Mesenchymal stem cell (in vitro differentiated cells and primary cell): Measurements from ENCODE around the gene TMEM151B.

Experiments
- DNase-seq: peaks from one replicate; pipeline ENCODE4 v3.0.0-alpha.2; 2013
- H2AFZ ChIP-seq: one replicate; pipeline ENCODE4 v1.6.1; 2013; ENCODE audit warnings: low read depth, mild to moderate bottlenecking, control low read depth, inconsistent platforms, low read length, moderate library complexity
- H2AK5ac ChIP-seq: 2 replicates; pipeline ENCODE4 v1.6.1; 2013; ENCODE audit warnings: low read length, moderate library complexity, mild to moderate bottlenecking, inconsistent platforms; ENCODE audit not compliant: severe bottlenecking
- H2BK120ac ChIP-seq: one replicate; pipeline ENCODE4 v1.6.1; 2013; ENCODE audit warnings: low read depth, mild to moderate bottlenecking, inconsistent platforms, low read length, moderate library complexity
- H2BK12ac ChIP-seq, 2 experiments: one replicate each; pipeline ENCODE4 v1.6.1; 2013; ENCODE audit warnings: inconsistent platforms in 2 of 2, low read length in 2 of 2, mild to moderate bottlenecking in 2 of 2, moderate library complexity in 2 of 2, control low read depth in 1 of 2
- H2BK15ac ChIP-seq: one replicate; pipeline ENCODE4 v1.6.1; 2013; ENCODE audit warnings: mild to moderate bottlenecking, low read depth, inconsistent platforms; ENCODE audit not compliant: poor library complexity, severe bottlenecking
- H2BK5ac ChIP-seq: 2 replicates; pipeline ENCODE4 v1.6.1; 2013; ENCODE audit warnings: low read depth, mild to moderate bottlenecking, low read length, control low read depth, inconsistent platforms; ENCODE audit not compliant: poor library complexity, severe bottlenecking
- H3K14ac ChIP-seq, 2 experiments: one replicate each; pipeline ENCODE4 v1.6.1; 2013; ENCODE audit warnings: inconsistent platforms in 2 of 2, low read length in 2 of 2, control low read depth in 1 of 2, mild to moderate bottlenecking in 1 of 2, moderate library complexity in 1 of 2
- H3K18ac ChIP-seq, 2 experiments: one replicate each; pipeline ENCODE4 v1.6.1; 2013; ENCODE audit warnings: inconsistent platforms in 2 of 2, low read length in 2 of 2, control low read depth in 1 of 2, low read depth in 1 of 2, mild to moderate bottlenecking in 1 of 2
- H3K23ac ChIP-seq, 2 experiments: one replicate each; pipeline ENCODE4 v1.6.1; 2013; ENCODE audit warnings: inconsistent platforms in 2 of 2, low read length in 2 of 2, mild to moderate bottlenecking in 2 of 2, moderate library complexity in 2 of 2, control low read depth in 1 of 2
- H3K27ac ChIP-seq: 2 replicates; pipeline ENCODE4 v1.5.1; 2013; ENCODE audit warnings: mild to moderate bottlenecking, moderate library complexity, low read length, control low read depth, inconsistent platforms; ENCODE audit not compliant: poor library complexity, severe bottlenecking
- H3K27me3 ChIP-seq, 2 experiments: 2 replicates each; pipeline versions ENCODE4 v1.6.1 to v1.7.0; 2013; ENCODE audit warnings: low read length in 2 of 2, mild to moderate bottlenecking in 2 of 2, moderate library complexity in 2 of 2, control low read depth in 1 of 2, inconsistent platforms in 1 of 2; ENCODE audit not compliant: control insufficient read depth in 1 of 2, insufficient read depth in 1 of 2
- H3K36me3 ChIP-seq, 2 experiments: 2 replicates each; pipeline versions ENCODE4 v1.6.1 to v1.7.0; 2013; ENCODE audit warnings: low read length in 2 of 2, control low read depth in 1 of 2, inconsistent platforms in 1 of 2, low read depth in 1 of 2, mild to moderate bottlenecking in 1 of 2; ENCODE audit not compliant: insufficient read depth in 2 of 2, control insufficient read depth in 1 of 2
- H3K4ac ChIP-seq, 2 experiments: one replicate each; pipeline ENCODE4 v1.6.1; 2013; ENCODE audit warnings: inconsistent platforms in 2 of 2, low read length in 2 of 2, mild to moderate bottlenecking in 2 of 2, moderate library complexity in 2 of 2, control low read depth in 1 of 2, low read depth in 1 of 2
- H3K4me1 ChIP-seq: 2 replicates; pipeline ENCODE4 v1.6.1; 2013; ENCODE audit warnings: low read depth, low read length, control low read depth; ENCODE audit not compliant: control insufficient read depth, insufficient read depth
- H3K4me2 ChIP-seq: 2 replicates; pipeline ENCODE4 v1.6.1; 2013; ENCODE audit warnings: low read length, mild to moderate bottlenecking, inconsistent platforms; ENCODE audit not compliant: poor library complexity, severe bottlenecking
- H3K4me3 ChIP-seq, 2 experiments: 2 replicates each; pipeline versions ENCODE4 v1.5.1 to v1.7.0; 2013; ENCODE audit warnings: low read length in 2 of 2, mild to moderate bottlenecking in 2 of 2, control low read depth in 1 of 2, low read depth in 1 of 2; ENCODE audit not compliant: insufficient read depth in 1 of 2
- H3K79me1 ChIP-seq: replicated peaks from 2 replicates; pipeline ENCODE4 v1.6.1; 2013; ENCODE audit warnings: mild to moderate bottlenecking, control low read depth, low read length, inconsistent platforms; ENCODE audit not compliant: poor library complexity, severe bottlenecking
- H3K9ac ChIP-seq: 2 replicates; pipeline ENCODE4 v1.7.0; 2013; ENCODE audit warnings: mild to moderate bottlenecking, low read length, moderate library complexity
- H3K9me3 ChIP-seq: 2 replicates; pipeline ENCODE4 v1.7.0; 2013; ENCODE audit warnings: mild to moderate bottlenecking, low read length; ENCODE audit not compliant: control insufficient read depth
- H4K8ac ChIP-seq: one replicate; pipeline ENCODE4 v1.6.1; 2013; ENCODE audit warnings: inconsistent platforms, mild to moderate bottlenecking, low read length, moderate library complexity
- H4K91ac ChIP-seq: one replicate; pipeline ENCODE4 v1.6.1; 2013; ENCODE audit warnings: mild to moderate bottlenecking, low read length, inconsistent platforms
- WGBS: methylation state at CpG from one replicate; pipeline ENCODE4 v1.1.7; 2013; ENCODE audit warnings: mixed read lengths; 5-methylcytosine and 5-hydroxymethylcytosine counted together

The TMEM151B gene

GRCh38 chr6:44301782-44302564 lies 31.7 kb downstream of the TMEM151B start:
- WGBS, result 95% methylated on average over 14 of the region's 14 CpGs
- H2BK12ac ChIP-seq, result no peak overlapping the region
- H2BK120ac ChIP-seq, result no peak overlapping the region

GRCh38 chr6:44302856-44303255 lies 32.6 kb downstream of the TMEM151B start:
- no peak overlapping the region for H4K8ac ChIP-seq
- H2AFZ ChIP-seq, result no peak overlapping the region
- no peak overlapping the region for H3K4ac ChIP-seq
- no peak overlapping the region for H3K23ac ChIP-seq
- H3K27ac ChIP-seq, result no peak overlapping the region
- no peak overlapping the region for H4K91ac ChIP-seq
- 89% methylated on average over 11 of the region's 12 CpGs for WGBS
- H3K18ac ChIP-seq, result no peak overlapping the region
- no peak overlapping the region for H2BK120ac ChIP-seq
- H2BK15ac ChIP-seq, result no peak overlapping the region
- H3K14ac ChIP-seq, result no peak overlapping the region
- H3K9ac ChIP-seq, result no peak overlapping the region
- peaks cover 76 to 77% of the 10 kb centered on the region in 2 experiments for H3K36me3 ChIP-seq
- no peak overlapping the region for H2BK12ac ChIP-seq
- no peak overlapping the region for H3K4me2 ChIP-seq
- H3K4me3 ChIP-seq, result no peak overlapping the region
- H3K79me1 ChIP-seq, result no peaks in the 10 kb centered on the region
- H3K27me3 ChIP-seq, result peaks cover 13 to 16% of the 10 kb centered on the region in 2 experiments
- no peak for DNase-seq
- H3K9me3 ChIP-seq, result no peaks in the 10 kb centered on the region
- H2BK5ac ChIP-seq, result no peak overlapping the region
- H2AK5ac ChIP-seq, result no peak overlapping the region
- H3K4me1 ChIP-seq, result peaks cover 3% of the 10 kb centered on the region

More at GRCh38 chr6:44301782-44302564, 31.7 kb downstream of the TMEM151B start:
- no peak overlapping the region for H2AFZ ChIP-seq
- peaks cover 12% of the 10 kb centered on the region for H3K4me1 ChIP-seq
- H3K9me3 ChIP-seq, result no peaks in the 10 kb centered on the region
- H3K4me2 ChIP-seq, result no peak overlapping the region
- no peak overlapping the region for H2AK5ac ChIP-seq
- no peak overlapping the region for H2BK5ac ChIP-seq
- H3K79me1 ChIP-seq, result no peaks in the 10 kb centered on the region
- DNase-seq, result no peak
- H3K4me3 ChIP-seq, result no peak overlapping the region
- H3K23ac ChIP-seq, result no peak overlapping the region
- no peak overlapping the region for H4K8ac ChIP-seq
- no peak overlapping the region for H3K18ac ChIP-seq
- no peak overlapping the region for H2BK15ac ChIP-seq
- no peak overlapping the region for H3K9ac ChIP-seq
- peaks cover 22% of the 10 kb centered on the region in 2 experiments for H3K27me3 ChIP-seq
- peaks cover 68 to 69% of the 10 kb centered on the region in 2 experiments for H3K36me3 ChIP-seq
- no peak overlapping the region for H3K4ac ChIP-seq
- no peak overlapping the region for H3K27ac ChIP-seq
- H4K91ac ChIP-seq, result no peak overlapping the region
- no peak overlapping the region for H3K14ac ChIP-seq

- Histone ChIP-seq H3K4me3 (no peak overlapping the region), H2AK5ac (no peak overlapping the region), H3K79me1 (no peaks in the 10 kb centered on the region), H4K8ac (no peak overlapping the region), H3K4me2 (no peak overlapping the region), H2BK12ac (no peak overlapping the region), H3K14ac (no peak overlapping the region), H2BK15ac (no peak overlapping the region), H3K27me3 (peaks cover 3 to 6% of the 10 kb centered on the region in 2 experiments), H3K27ac (no peak overlapping the region), H3K36me3 (peaks cover 79 to 80% of the 10 kb centered on the region in 2 experiments), H3K23ac (no peak overlapping the region), H3K4ac (no peak overlapping the region), H2BK5ac (no peak overlapping the region), H3K9me3 (no peaks in the 10 kb centered on the region), H3K9ac (no peak overlapping the region), H3K18ac (no peak overlapping the region), H2BK120ac (no peak overlapping the region), H2AFZ (no peak overlapping the region), H4K91ac (no peak overlapping the region), H3K4me1 (no peaks in the 10 kb centered on the region)
- WGBS, result over 99% methylated on average over 6 of the region's 6 CpGs
- DNase-seq, result no peak
Observed at GRCh38 chr6:44303842-44304241, 33.6 kb downstream of the TMEM151B start.

- Histone ChIP-seq H3K9me3 (no peaks in the 10 kb centered on the region), H2BK120ac (no peak overlapping the region), H3K36me3 (peaks cover 85 to 86% of the 10 kb centered on the region in 2 experiments), H4K91ac (no peak overlapping the region), H2BK5ac (no peak overlapping the region), H2AK5ac (no peak overlapping the region), H3K4me2 (no peak overlapping the region), H2BK15ac (no peak overlapping the region), H2AFZ (no peak overlapping the region), H3K9ac (no peak overlapping the region), H3K4me3 (no peak overlapping the region), H3K27ac (no peak overlapping the region), H3K14ac (no peak overlapping the region), H2BK12ac (no peak overlapping the region), H3K79me1 (peaks cover 2% of the 10 kb centered on the region), H3K27me3 (no peaks in the 10 kb centered on the region), H3K18ac (no peak overlapping the region), H3K4me1 (peaks cover 3% of the 10 kb centered on the region), H3K23ac (no peak overlapping the region), H3K4ac (no peak overlapping the region), H4K8ac (peak overlapping the region; percentile 20)
- 87% methylated on average over 21 of the region's 25 CpGs for WGBS
- DNase-seq, result peak; percentile 51
Observed at GRCh38 chr6:44304282-44305199, 34.3 kb downstream of the TMEM151B start.
